ENCODE results near the gene ATP8A1. TPM values are rescaled to one million over a fixed set of nuclear protein-coding genes. Genes with fewer than 3 reads are reported as not detected.

ATP8A1 gene
- total RNA-seq, 2 experiments from 2014 or later = 80.0 to 141 TPM

- no peaks in the 10 kb centered on the region for H3K9me2 ChIP-seq (ENCODE audit: insufficient read depth, low read length)
- H3K4me2 ChIP-seq (ENCODE audit: low read length) = no peak overlapping the region
- CTCF ChIA-PET (ENCODE audit: unreplicated experiment) = no interaction called here
Observed at GRCh38 chr4:42482516-42483327, 174.2 kb downstream of the ATP8A1 start.

GRCh38 chr4:42480717-42481116 is 176.2 kb downstream of the ATP8A1 start:
- BruUV-seq (replicated peaks) = no TSS peak
- DNase-seq (ENCODE audit: low spot score) = no peak
- no peak overlapping the region for H3K27ac ChIP-seq (ENCODE audit: low read depth, low read length, poor library complexity, severe bottlenecking)
- POLR2A ChIA-PET = interaction anchor here (1.5 kb wide), 1 partner anchor 9 kb away, joined by 5 read pairs; no protein-coding TSS in a partner anchor
- H3K4me2 ChIP-seq (ENCODE audit: low read length) = no peak overlapping the region
- no peaks in the 10 kb centered on the region for H3K9me2 ChIP-seq (ENCODE audit: insufficient read depth, low read length)
- no peaks in the 10 kb centered on the region for H3K4me1 ChIP-seq (ENCODE audit: insufficient read depth, low read length, poor library complexity, severe bottlenecking)
- CTCF ChIA-PET (ENCODE audit: unreplicated experiment) = no interaction called here
- peaks cover 71% of the 10 kb centered on the region for H3K36me3 ChIP-seq (ENCODE audit: insufficient read depth, low read length)
- intact Hi-C loops (cut with micrococcal nuclease; ENCODE audit: unreplicated experiment) = no loop called here
- H3K4me3 ChIP-seq (ENCODE audit: low read depth, low read length, poor library complexity, severe bottlenecking) = no peak overlapping the region
- no peaks in the 10 kb centered on the region for H3K9me3 ChIP-seq (ENCODE audit: low read length)
- no peaks in the 10 kb centered on the region for H3K79me2 ChIP-seq (ENCODE audit: insufficient read depth, low read depth, low read length)
- no peak overlapping the region for H2AFZ ChIP-seq (ENCODE audit: low read length)
- H4K20me1 ChIP-seq (ENCODE audit: insufficient read depth, low read length) = no peaks in the 10 kb centered on the region
- TF ChIP-seq CTCF (conservative IDR thresholded peaks at IDR 0.05; ENCODE audit: low read length) (no peak), EZH2phosphoT487 (IDR thresholded peaks at IDR 0.05; ENCODE audit: borderline replicate concordance, low read depth, low read length) (no peak)

More at GRCh38 chr4:42482516-42483327, 174.2 kb downstream of the ATP8A1 start:
- Histone ChIP-seq H3K27ac (ENCODE audit: low read depth, low read length, poor library complexity, severe bottlenecking) (no peak overlapping the region), H4K20me1 (ENCODE audit: insufficient read depth, low read length) (no peaks in the 10 kb centered on the region), H2AFZ (ENCODE audit: low read length) (no peak overlapping the region), H3K79me2 (ENCODE audit: insufficient read depth, low read depth, low read length) (no peaks in the 10 kb centered on the region), H3K36me3 (ENCODE audit: insufficient read depth, low read length) (peaks cover 74% of the 10 kb centered on the region), H3K4me3 (ENCODE audit: low read depth, low read length, poor library complexity, severe bottlenecking) (no peak overlapping the region), H3K4me1 (ENCODE audit: insufficient read depth, low read length, poor library complexity, severe bottlenecking) (no peaks in the 10 kb centered on the region), H3K9me3 (ENCODE audit: low read length) (no peaks in the 10 kb centered on the region)
- no TSS peak for BruUV-seq (replicated peaks)
- POLR2A ChIA-PET = no interaction called here
- DNase-seq (ENCODE audit: low spot score) = no peak
- TF ChIP-seq EZH2phosphoT487 (IDR thresholded peaks at IDR 0.05; ENCODE audit: borderline replicate concordance, low read depth, low read length) (no peak), CTCF (conservative IDR thresholded peaks at IDR 0.05; ENCODE audit: low read length) (no peak)
- intact Hi-C loops (cut with micrococcal nuclease; ENCODE audit: unreplicated experiment) = no loop called here

GRCh38 chr4:42480281-42480680 is 176.6 kb downstream of the ATP8A1 start:
- no peak overlapping the region for H3K4me2 ChIP-seq (ENCODE audit: low read length)
- intact Hi-C loops (cut with micrococcal nuclease; ENCODE audit: unreplicated experiment) = no loop called here
- BruUV-seq (replicated peaks) = no TSS peak

More at GRCh38 chr4:42480281-42480680, 176.6 kb downstream of the ATP8A1 start:
- no peak for DNase-seq (ENCODE audit: low spot score)
- Histone ChIP-seq H3K4me3 (ENCODE audit: low read depth, low read length, poor library complexity, severe bottlenecking) (no peak overlapping the region), H2AFZ (ENCODE audit: low read length) (no peak overlapping the region), H3K9me2 (ENCODE audit: insufficient read depth, low read length) (no peaks in the 10 kb centered on the region), H3K9me3 (ENCODE audit: low read length) (no peaks in the 10 kb centered on the region), H3K79me2 (ENCODE audit: insufficient read depth, low read depth, low read length) (no peaks in the 10 kb centered on the region), H3K4me1 (ENCODE audit: insufficient read depth, low read length, poor library complexity, severe bottlenecking) (no peaks in the 10 kb centered on the region), H4K20me1 (ENCODE audit: insufficient read depth, low read length) (no peaks in the 10 kb centered on the region), H3K36me3 (ENCODE audit: insufficient read depth, low read length) (peaks cover 68% of the 10 kb centered on the region), H3K27ac (ENCODE audit: low read depth, low read length, poor library complexity, severe bottlenecking) (no peak overlapping the region)
- ChIA-PET CTCF (ENCODE audit: unreplicated experiment) (no interaction called here), POLR2A (interaction anchor here (1.5 kb wide), 1 partner anchor 10 kb away, joined by 5 read pairs; no protein-coding TSS in a partner anchor)
- TF ChIP-seq EZH2phosphoT487 (IDR thresholded peaks at IDR 0.05; ENCODE audit: borderline replicate concordance, low read depth, low read length) (no peak), CTCF (conservative IDR thresholded peaks at IDR 0.05; ENCODE audit: low read length) (no peak)
